Measurements from ENCODE around the gene GLIS1.

GLIS1 gene

GRCh38 chr1:53634571-53634979 lies 104.4 kb downstream of the GLIS1 start:
- TF ChIP-seq CTCF (conservative IDR thresholded peaks at IDR 0.05; ENCODE audit: low read depth, low read length): no peak
- no peak overlapping the region for H3K4me3 ChIP-seq (ENCODE audit: low read depth, low read length)
- no peak for DNase-seq (ENCODE audit: low read depth)

DNA sequence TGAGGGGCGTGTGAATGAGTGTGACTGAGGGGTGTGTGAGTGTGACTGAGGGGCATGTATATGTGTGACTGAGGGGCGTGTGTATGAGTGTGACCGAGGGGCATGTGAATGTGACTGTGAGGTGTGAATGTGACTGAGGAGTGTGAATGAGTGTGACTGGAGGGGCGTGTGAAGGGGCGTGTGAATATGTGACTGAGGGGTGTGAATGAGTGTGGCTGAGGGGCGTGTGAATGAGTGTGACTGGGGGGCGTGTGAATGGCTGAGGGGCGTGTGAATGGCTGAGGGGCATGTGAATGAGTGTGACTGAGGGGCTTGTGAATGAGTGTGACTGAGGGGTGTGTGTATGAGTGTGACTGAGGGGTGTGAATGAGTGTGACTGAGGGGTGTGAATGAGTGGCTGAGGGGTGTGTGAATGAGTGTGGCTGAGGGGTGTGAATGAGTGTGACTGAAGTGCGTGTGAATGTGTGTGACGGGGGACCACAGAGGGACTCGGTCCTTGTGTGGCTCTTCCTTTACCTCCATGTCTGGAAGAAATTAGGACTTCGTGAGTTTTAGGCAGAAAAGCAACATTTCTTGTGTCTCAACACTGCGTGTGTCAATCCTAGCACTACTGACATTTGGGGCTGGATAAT lies 105.8 kb downstream of the GLIS1 start:
- H3K4me3 ChIP-seq (ENCODE audit: low read depth, low read length): no peak overlapping the region
- no peak for DNase-seq (ENCODE audit: low read depth)
- no peak for TF ChIP-seq CTCF (conservative IDR thresholded peaks at IDR 0.05; ENCODE audit: low read depth, low read length)

DNA sequence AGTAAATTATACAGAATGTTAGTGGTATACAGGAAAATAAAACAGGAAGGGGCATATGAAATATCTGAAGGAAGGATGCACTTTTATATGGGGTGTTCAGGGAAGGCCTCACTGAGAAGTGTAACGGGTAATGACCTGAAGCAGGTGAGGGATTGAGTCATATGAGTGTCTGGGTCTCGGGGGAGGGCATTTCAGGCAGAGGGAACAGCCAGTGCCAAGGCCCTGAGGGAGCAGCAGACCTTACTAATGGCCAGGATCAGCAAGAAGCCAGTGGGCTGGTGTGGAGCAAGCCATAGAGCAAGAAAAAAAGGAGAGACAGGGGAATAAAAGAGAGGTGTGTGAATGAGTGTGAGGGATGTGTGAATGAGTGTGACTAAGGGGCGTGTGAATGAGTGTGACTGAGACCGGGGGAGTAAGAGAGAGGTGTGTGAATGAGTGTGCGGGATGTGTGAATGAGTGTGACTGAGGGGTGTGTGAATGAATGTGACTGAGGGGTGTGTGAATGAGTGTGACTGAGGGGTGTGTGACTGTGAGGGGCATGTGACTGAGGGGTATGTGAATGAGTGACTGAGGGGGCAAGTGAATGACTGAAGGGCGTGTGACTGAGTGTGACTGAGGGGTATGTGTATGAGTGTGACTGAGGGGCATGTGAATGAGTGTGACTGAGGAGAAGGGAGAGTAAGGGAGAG lies 107.2 kb downstream of the GLIS1 start:
- TF ChIP-seq CTCF (conservative IDR thresholded peaks at IDR 0.05; ENCODE audit: low read depth, low read length): no peak
- H3K4me3 ChIP-seq (ENCODE audit: low read depth, low read length): no peak overlapping the region
- DNase-seq (ENCODE audit: low read depth): no peak

DNA sequence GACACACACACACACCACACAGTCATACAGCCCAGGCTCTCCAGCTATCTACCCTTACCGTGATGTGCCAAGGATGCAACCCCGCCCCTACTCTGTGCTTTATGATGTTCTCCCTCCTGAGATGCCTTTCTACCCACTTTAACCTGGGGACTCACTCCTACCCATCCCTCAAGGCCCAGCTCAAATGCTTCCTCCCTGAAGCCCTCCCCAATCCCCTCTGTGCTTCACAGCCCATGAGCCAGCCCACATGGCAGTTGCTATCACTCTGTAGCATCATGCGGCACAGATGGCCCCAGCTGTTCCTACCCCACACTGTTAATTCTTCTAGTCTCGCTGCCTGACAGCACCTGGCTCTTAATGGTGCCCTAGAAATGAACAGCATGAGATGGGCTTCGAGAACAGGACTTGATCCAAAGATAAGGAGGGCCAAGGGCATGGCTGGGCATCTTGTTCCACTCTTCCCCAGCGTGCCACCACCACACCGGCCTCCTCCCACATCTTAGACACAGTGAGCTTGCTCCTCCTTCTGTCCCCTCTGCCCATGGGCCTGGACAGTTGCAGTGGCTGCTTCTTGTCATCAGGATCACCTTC lies 109.8 kb downstream of the GLIS1 start:
- no peak for TF ChIP-seq CTCF (conservative IDR thresholded peaks at IDR 0.05; ENCODE audit: low read depth, low read length)
- H3K4me3 ChIP-seq (ENCODE audit: low read depth, low read length): no peak overlapping the region
- no peak for DNase-seq (ENCODE audit: low read depth)

DNA sequence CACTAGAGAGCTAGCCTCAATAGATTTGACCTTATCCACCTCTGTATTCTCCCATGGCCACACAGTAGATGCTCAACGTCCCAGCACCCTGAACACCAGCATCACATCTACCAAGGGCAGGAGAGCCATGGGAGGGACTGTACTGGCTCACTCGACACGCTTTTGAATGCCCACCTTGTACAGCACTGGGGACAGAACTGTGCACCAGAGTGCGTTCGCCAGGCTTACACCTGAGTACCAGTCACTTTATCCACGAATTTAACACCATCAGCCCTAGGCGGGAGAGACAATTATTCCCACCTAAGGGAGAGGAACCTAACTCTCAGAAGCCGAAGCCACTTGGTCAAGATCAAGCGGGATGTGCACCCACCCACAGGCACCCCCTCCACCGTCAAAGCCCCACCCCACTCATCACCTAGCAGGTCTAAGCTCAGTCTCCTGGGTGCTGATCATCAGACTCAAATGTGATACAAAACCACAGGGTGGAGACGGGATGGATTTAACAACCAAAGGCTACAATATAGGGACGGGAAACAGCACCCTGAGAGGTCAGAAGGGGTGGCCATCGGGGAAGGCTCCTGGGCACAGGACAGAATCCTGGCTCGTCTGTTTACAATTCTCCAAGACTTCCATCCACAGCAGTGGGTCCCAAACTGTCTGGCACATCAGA lies 110.5 kb downstream of the GLIS1 start:
- H3K4me3 ChIP-seq (ENCODE audit: low read depth, low read length): no peak overlapping the region
- no peak for TF ChIP-seq CTCF (conservative IDR thresholded peaks at IDR 0.05; ENCODE audit: low read depth, low read length)
- no peak for DNase-seq (ENCODE audit: low read depth)

DNA sequence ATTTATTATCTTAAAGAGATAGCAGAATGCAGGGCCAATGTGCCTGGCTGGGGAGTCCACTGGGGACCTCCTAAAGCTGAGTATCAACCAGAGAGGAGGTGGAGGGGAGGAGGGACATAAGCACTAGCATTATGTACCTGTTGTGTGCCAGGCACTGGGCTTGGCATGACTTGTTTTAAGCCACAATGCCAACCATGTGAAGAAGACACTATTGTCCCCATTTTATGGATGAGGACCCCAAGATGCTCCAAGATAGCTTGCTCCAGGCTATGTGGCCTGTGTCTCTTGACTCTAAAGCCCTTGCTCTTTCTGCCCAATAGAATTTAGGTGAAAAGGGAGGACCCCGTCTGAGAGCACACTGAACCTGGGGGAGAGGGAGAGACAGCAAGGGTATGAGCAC lies 111.3 kb downstream of the GLIS1 start:
- TF ChIP-seq CTCF (conservative IDR thresholded peaks at IDR 0.05; ENCODE audit: low read depth, low read length): no peak
- no peak for DNase-seq (ENCODE audit: low read depth)
- no peak overlapping the region for H3K4me3 ChIP-seq (ENCODE audit: low read depth, low read length)
